GM20000 (cell line): ENCODE data around the gene ASB7.

ENCODE experiments used
- DNase-seq: peaks from one replicate; pipeline ENCODE4 v3.0.0; 2012; ENCODE audit warnings: low spot score
- CTCF ChIP-seq: IDR thresholded peaks from 2 replicates; pipeline ENCODE4 v1.5.1; 2012; ENCODE audit warnings: mild to moderate bottlenecking, control low read depth; ENCODE audit errors: extremely low read depth, missing control alignments

The ASB7 gene

GRCh38 chr15:100663086-100663914 is 60.9 kb downstream of the ASB7 start:
- peak; percentile 37 for DNase-seq

DNA sequence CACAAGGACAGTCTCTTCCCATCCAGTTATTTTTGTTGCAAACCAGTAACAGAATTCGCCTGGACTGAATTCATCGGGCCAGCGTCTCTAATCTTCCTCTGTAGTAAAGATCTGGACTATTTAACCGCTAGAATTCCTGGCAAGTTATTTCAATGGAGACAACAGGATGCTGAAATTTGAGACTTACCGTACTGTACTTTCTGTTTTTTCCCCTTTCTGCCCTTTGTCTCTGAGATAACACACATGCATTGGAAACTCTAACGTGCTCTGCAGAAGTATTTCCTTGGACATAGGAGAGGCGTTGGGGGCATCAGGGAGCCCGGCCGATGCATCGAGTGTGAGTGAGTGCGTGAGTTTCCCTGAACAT is 61.5 kb downstream of the ASB7 start:
- TF ChIP-seq CTCF, result no peak
- no peak for DNase-seq

More at GRCh38 chr15:100663086-100663914, 60.9 kb downstream of the ASB7 start:
- no peak for TF ChIP-seq CTCF

GRCh38 chr15:100665570-100665969 is 63.2 kb downstream of the ASB7 start:
- TF ChIP-seq CTCF, result no peak
- DNase-seq, result no peak

DNA sequence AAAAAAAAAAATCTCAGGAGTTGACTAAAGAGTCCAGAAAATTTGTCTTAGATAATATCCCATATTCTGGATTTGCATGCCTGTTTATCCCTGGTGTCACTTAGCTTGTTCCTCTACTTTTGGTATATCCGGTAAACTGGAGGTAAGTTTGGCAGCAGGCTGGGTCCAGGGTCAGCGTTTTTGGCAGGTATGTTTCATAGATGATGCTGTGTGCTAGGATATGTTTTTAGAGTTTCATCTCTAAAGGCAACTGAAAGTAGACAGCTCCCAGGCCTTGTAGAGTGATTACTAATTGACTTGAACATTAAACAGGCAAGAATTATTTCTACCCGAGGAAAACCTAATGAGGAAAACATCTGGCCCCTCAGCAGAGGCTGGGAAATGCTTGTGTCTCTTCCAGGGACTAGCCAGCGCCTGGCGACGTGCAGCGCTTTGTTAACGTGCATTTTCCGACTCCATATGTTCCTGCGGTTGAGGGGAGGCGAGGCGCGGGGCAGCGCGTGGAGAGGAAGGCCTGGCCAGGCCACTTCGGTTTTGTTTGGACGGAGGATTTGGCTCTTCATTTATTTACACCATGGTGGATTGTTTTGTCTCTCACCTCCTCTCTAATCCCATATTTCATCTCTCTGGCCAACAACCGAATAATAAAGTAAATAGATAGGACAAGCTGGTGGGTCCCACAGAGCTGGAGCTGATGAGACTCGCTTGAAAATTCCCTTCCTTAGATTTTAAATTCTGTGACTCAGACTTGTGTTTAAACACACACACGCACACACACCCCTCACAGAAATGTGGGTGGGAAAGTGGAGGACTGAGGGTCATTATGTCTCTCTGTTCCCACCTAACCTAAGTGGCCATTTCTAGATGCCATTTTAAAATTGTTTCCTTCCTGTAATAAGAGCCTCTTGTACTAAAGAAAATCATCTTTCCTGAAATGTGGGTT is 65.3 kb downstream of the ASB7 start:
- no peak for TF ChIP-seq CTCF
- no peak for DNase-seq

- DNase-seq, result no peak
- no peak for TF ChIP-seq CTCF
Measured at GRCh38 chr15:100668348-100668745, 66.0 kb downstream of the ASB7 start.

DNA sequence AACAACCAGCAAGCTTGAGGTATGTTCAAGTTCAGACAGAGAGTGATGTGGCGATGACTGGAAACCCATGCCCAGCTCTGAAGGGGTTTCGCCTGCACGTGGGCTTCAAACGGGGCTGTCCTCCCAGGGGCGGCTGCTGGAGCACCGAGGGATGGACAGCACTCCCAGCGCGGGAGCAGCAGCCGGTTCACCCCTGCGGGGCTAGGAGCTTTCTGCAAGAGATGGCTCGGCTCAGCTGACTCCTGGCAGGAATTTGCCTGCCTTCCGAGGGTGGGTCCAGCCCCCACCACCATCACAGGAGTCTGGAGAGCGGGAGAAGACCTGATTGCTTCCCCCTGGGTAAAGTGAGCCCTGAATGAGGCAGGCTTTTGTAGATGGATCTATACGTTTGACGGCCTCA is 66.9 kb downstream of the ASB7 start:
- no peak for TF ChIP-seq CTCF
- DNase-seq, result no peak

DNA sequence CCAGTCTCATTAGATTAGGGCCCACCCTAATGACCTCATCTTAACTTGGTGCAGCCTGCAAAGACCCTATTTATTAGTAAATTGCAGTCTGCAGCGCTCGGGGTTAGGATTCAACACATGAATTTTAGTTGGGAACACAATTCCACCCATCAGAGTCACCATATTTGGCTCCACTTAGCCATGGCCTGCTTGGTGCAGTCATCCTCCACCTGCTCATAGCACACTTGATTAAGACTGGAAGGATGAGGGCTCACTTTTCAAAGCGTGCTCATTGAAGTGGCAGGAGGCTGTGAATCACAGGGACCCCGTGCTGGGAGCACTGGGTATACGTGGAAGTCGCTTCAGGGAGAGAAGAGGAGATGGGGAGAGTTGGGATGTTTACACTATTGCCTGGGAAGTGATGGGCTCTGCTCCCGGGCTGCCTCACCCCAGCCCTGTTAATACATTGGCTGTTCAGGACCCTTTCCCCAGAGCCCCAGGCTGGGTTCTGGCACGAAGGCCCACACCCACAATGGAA is 68.2 kb downstream of the ASB7 start:
- no peak for TF ChIP-seq CTCF
- no peak for DNase-seq
